ENCODE results near the gene SP3. TPM values are rescaled to one million over a fixed set of nuclear protein-coding genes. Genes with fewer than 3 reads are reported as not detected.

SP3 gene
- total and polyA plus RNA-seq, 9 of the 15 experiments (the other 6 are each of a cell fraction or from before 2014, with no cell fraction given) = 12.0 to 106 (median 74.9) TPM

GRCh38 chr2:173999724-174000123 is 34.6 kb upstream of the SP3 start:
- peaks cover 18 to 30% of the 10 kb centered on the region in 2 experiments; a peak in 4 of 5 replicates for H3K27me3 ChIP-seq (ENCODE audit: control insufficient read depth in 2 of 2, insufficient read depth in 2 of 2, low read length in 2 of 2)
- H3K9me3 ChIP-seq (replicated peaks; ENCODE audit: control insufficient read depth, insufficient read depth, low read depth, low read length) = no peaks in the 10 kb centered on the region
- no peak overlapping the region for H3K9ac ChIP-seq (ENCODE audit: insufficient read depth in 1 of 2, low read depth in 2 of 2, low read length in 2 of 2)
- no TSS peak for BruUV-seq (replicated peaks)
- no peak overlapping the region for H2AFZ ChIP-seq (ENCODE audit: low read depth, low read length)
- FAIRE-seq = no peak
- no peaks in the 10 kb centered on the region for H3K79me2 ChIP-seq (ENCODE audit: control insufficient read depth, insufficient read depth, low read length)
- H3K36me3 ChIP-seq (ENCODE audit: control insufficient read depth, insufficient read depth, low read length) = no peaks in the 10 kb centered on the region
- H3K4me2 ChIP-seq (ENCODE audit: insufficient read depth, low read length) = no peak overlapping the region
- TF ChIP-seq CEBPG (CRISPR knock-in tag; IDR thresholded peaks at IDR 0.05) (0 out of 2 replicates have a peak, but pooled peaks have one; percentile 21), CEBPG (tag; conservative IDR thresholded peaks at IDR 0.05 in 1 of 2, IDR thresholded peaks at IDR 0.05 in 1 of 2) (peak; percentile 25 to 68; a peak in 3 of 4 replicates), ATF3 (IDR thresholded peaks at IDR 0.05) (peak; percentile 53), ATF3 (CRISPR knock-in tag; conservative IDR thresholded peaks at IDR 0.05) (no peak), TFAM (CRISPR knock-in tag; conservative IDR thresholded peaks at IDR 0.05) (no peak)
- no peak for DNase-seq (ENCODE audit: extremely low read depth in 1 of 4, low spot score in 3 of 4)
- 0 out of 2 replicates have a peak, but pooled peaks cover under 1% of the 10 kb centered on the region for H4K20me1 ChIP-seq (replicated peaks; ENCODE audit: control insufficient read depth, insufficient read depth, low read length)
- no peak overlapping the region for H3K4me3 ChIP-seq
- WGBS (ENCODE audit: insufficient coverage, low coverage, missing lambda C conversion rate) = 11% methylated on average over 2 of the region's 2 CpGs
- intact Hi-C loops (cut with micrococcal nuclease) = no loop called here
- H3K9me1 ChIP-seq (ENCODE audit: control insufficient read depth, insufficient read depth, low read length) = no peaks in the 10 kb centered on the region
- peaks cover 0 to 10% of the 10 kb centered on the region in 2 experiments; a peak in 2 of 5 replicates for H3K4me1 ChIP-seq (replicated peaks in 1 of 2; ENCODE audit: control insufficient read depth in 2 of 2, insufficient read depth in 2 of 2, low read length in 2 of 2)
- in situ Hi-C loops (cut with MboI) = no loop called here
- POLR2A ChIA-PET = no interaction called here
- no peak overlapping the region for H3K27ac ChIP-seq (ENCODE audit: extremely low read depth, low read depth, low read length)
- CTCF ChIA-PET (ENCODE audit: low intra/inter-chr PET ratio) = no interaction called here
- no peak for ATAC-seq

Data from K562 (cell line).